HG03039 (cell line): ENCODE data around the gene RBM24.

ENCODE experiments used
- ATAC-seq: cut with Tn5 transposase; IDR thresholded peaks from one replicate; pipeline ENCODE4 v1.9.1; 2021; ENCODE audit warnings: mild to moderate bottlenecking, moderate library complexity; ENCODE audit not compliant: unreplicated experiment

Gene RBM24

DNA sequence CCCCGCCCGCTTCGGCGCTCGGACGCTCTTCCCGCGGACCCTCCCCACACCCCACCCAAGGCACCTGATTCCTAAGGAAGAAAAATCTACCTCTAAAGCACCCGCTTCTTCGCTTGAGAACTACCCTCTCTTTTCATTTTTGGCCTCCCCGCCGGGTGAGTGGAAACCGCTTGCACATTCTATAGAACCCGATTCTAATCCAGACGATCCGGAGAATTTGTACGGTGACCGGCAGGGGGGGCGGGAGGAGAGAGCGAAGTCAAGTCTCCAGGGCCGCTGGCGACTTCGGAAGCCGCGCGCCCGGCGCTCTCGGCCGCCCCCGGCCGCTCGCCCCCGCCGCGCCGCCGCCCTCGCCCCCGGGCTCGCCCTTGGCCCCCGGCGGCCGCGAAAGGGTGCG lies at the start of gene RBM24:
Gene RBM24 (plus strand): TSS at position 262 of the 397 bp plus-strand sequence. CDS start 221 bp downstream, outside the sequence.
- no peak for ATAC-seq

GRCh38 chr6:17233531-17233930 lies 47.6 kb upstream of the RBM24 start:
- ATAC-seq, result no peak

GRCh38 chr6:17237246-17237645 lies 43.9 kb upstream of the RBM24 start:
- ATAC-seq, result no peak

GRCh38 chr6:17239260-17239659 lies 41.9 kb upstream of the RBM24 start:
- ATAC-seq, result no peak

GRCh38 chr6:17240803-17241500 lies 40.2 kb upstream of the RBM24 start:
- ATAC-seq, result no peak

GRCh38 chr6:17242087-17242486 lies 39.1 kb upstream of the RBM24 start:
- ATAC-seq, result no peak

- ATAC-seq, result no peak
Measured at GRCh38 chr6:17250237-17250636, 30.9 kb upstream of the RBM24 start.

- ATAC-seq, result no peak
Measured at GRCh38 chr6:17251953-17252352, 29.2 kb upstream of the RBM24 start.

DNA sequence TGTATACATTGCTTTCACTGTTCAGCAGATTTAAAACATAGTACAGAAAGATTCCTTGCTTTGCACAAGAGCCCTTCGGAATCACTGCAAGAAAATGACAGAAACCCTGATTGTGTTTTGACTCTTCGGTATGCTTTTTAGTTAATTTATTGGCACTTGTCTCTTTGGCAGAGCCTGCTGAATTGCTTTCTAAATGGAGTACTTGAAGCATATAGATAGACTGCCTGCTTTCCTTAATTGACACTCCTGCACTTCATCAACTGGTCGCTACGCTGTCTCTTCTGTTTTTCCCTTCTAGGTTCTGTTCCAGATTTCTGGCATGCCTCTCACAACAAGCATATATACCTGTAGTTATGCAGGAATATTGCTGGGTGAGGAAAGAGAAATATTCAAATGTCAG lies 22.4 kb upstream of the RBM24 start:
- no peak for ATAC-seq

DNA sequence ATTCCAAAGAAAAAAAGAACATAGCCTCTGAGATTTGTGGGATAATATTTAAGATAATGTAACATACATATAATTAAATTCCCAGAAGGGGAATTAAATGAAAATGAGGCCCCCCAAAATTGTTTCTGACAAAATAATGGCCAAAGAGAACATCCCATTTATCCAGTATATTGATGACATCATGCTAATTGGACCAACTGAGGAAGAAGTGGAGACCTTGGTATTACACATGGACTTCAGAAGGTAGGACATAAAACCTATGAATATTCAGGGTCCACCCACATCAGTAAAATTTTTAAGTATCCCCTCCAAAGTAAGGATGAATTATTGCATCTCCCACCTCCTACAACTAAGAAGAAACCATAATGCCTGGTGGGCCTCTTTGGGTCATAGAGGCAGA lies 15.6 kb upstream of the RBM24 start:
- no peak for ATAC-seq

DNA sequence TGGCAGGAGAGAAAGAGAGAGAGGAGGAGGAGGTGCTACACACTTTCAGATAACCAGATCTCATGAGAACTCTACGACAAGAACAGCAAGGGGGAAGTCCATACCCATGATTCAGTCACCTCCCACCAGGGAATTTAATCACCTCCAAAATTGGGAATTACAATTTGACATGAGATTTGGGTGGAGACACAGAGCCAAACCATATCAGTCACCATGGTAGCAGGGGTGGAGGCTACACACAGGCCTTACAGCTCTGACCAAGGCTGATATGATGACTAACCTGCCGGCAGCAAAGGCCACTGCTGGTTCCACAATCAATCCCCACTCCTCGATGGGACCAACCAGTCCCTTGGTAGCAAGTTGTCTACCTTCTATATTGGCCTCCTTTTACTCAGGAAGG lies 13.6 kb upstream of the RBM24 start:
- no peak for ATAC-seq

GRCh38 chr6:17268114-17268513 lies 13.0 kb upstream of the RBM24 start:
- ATAC-seq, result no peak

DNA sequence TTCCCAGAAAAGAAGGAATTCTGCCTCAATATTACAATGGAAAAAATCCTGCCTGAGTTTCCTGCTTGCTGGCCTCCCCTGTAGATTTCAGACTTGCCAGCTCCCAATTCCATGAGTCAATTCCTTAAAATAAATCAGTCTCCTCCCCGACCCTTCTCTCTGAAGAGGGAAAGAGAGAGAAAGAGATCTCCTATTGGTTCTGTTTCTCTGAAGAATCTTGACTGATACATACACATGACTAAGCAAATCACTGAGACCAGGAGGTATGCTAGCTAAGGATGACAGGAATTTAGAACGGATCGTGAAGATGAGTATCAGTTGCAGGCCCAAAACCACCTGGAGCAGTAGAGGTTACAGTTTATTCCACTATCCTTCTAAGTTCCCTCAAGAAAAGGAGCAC lies 11.3 kb upstream of the RBM24 start:
- no peak for ATAC-seq

- ATAC-seq, result no peak
Measured at GRCh38 chr6:17271628-17272027, 9.5 kb upstream of the RBM24 start.

GRCh38 chr6:17276766-17277165 lies 4.4 kb upstream of the RBM24 start:
- ATAC-seq, result no peak

- ATAC-seq, result no peak
Measured at GRCh38 chr6:17277256-17277655, 3.9 kb upstream of the RBM24 start.

DNA sequence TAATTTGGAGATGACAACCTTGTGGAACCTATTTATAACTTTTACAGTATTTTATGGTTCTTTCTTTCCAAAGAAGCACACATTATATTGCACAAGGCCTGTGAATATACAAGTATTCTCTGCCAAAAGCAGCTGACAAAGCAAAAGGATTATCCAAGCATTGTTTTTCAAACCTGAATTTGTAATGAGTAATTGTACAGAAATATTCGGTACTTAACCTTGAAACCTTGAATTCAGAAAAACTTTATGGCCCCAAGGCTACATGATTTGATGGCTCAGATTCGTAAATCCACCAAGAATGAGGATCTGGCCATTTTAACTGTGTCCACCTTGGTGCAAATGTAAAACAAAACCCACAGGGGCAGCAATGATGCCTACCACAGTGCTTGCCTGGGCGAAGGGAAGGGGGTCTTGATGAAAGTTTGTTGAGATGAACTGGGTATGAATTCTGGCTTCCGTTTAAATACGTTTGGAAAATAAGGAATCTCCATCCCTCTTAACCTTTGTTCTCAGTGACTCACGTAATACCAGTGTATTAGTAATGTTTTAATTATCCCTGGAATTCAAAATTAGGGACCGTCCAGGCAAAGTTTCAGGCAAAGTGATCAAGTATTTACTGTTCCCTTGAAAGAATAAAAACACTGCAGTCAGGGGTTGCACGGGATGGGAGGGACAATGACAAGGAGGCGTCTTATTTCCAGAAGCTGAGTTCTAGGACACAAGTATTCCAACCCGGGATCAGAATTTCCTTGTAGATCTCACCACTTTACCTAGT lies 2.7 kb upstream of the RBM24 start:
- no peak for ATAC-seq

- ATAC-seq, result no peak
Measured at GRCh38 chr6:17280138-17280537, 1.0 kb upstream of the RBM24 start.

- ATAC-seq, result no peak
Measured at GRCh38 chr6:17280552-17281090, 540 bp upstream of the RBM24 start.

DNA sequence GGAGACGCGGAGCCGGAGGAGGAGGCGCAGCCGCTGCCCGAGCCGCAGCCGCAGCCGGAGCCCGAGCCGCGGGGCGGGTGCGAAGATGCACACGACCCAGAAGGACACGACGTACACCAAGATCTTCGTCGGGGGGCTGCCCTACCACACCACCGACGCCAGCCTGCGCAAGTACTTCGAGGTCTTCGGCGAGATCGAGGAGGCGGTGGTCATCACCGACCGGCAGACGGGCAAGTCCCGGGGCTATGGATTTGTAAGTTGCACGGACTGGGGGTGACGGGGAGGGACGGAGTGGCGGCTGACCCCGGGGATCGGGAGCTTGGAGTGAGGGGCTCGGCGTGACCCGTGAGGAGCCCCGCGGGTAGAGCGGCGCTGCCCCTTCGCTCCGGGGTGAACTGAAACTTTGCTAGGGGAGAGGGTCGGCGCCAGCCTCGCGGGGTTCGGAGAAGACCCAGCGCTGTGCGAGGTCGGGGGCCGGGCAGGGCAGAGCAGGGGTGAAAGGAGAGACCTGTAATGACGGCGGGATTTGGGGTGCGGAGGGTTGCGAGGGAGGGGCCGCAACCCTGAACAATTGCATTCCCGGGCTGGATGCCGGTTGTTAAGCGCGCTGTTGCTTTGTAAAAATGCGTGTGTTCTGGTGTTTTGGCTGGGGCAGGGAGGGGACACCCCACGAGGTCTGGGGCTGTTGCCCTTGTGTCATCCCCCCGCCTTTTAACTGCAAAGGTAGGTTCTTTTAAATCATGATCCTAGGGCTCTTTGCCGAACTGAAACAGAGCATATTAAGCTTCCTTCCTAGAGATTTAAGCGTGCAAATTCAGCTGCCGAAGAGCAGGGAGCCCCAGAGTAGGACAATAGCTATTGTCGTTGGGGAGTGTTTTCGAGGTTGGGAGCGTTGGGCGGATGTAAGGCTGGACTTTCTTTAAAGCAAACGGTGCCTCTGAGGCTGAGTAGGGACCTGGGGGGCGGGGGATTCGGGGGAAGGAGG lies 628 bp downstream of the RBM24 start:
- no peak for ATAC-seq

GRCh38 chr6:17283074-17283473 lies 1.9 kb downstream of the RBM24 start:
- no peak for ATAC-seq
